Neuronal stem cell (in vitro differentiated cells): ENCODE data around the gene LYSMD3.
A peak's percentile ranks its signal among the peaks of the same experiment; 100 is the strongest.

ENCODE experiments used
- DNase-seq: peaks from one replicate; pipeline ENCODE4 v3.0.0-alpha.2; 2013; ENCODE audit warnings: low spot score
- H2AFZ ChIP-seq: one replicate; pipeline ENCODE4 v1.6.1; 2013; ENCODE audit warnings: mild to moderate bottlenecking, low read length, inconsistent platforms
- H2AK5ac ChIP-seq: 2 replicates; pipeline ENCODE4 v1.6.1; 2013; ENCODE audit warnings: low read depth, mild to moderate bottlenecking, inconsistent platforms, low read length, moderate library complexity, mixed read lengths
- H2BK120ac ChIP-seq: 2 replicates; pipeline ENCODE4 v1.6.1; 2013; ENCODE audit warnings: low read depth, mild to moderate bottlenecking, inconsistent platforms, low read length, moderate library complexity, mixed read lengths
- H2BK12ac ChIP-seq: one replicate; pipeline ENCODE4 v1.6.1; 2013; ENCODE audit warnings: low read length, inconsistent platforms
- H2BK15ac ChIP-seq: 2 replicates; pipeline ENCODE4 v1.6.1; 2013; ENCODE audit warnings: mild to moderate bottlenecking, low read length, inconsistent platforms, mixed read lengths
- H2BK5ac ChIP-seq: one replicate; pipeline ENCODE4 v1.6.1; 2013; ENCODE audit warnings: inconsistent platforms, mild to moderate bottlenecking, low read length, moderate library complexity
- H3K14ac ChIP-seq: one replicate; pipeline ENCODE4 v1.6.1; 2013; ENCODE audit warnings: low read length, inconsistent platforms
- H3K18ac ChIP-seq: 2 replicates; pipeline ENCODE4 v1.6.1; 2013; ENCODE audit warnings: low read length, inconsistent platforms
- H3K23ac ChIP-seq: 2 replicates; pipeline ENCODE4 v1.6.1; 2013; ENCODE audit warnings: low read depth, mild to moderate bottlenecking, mixed read lengths, low read length, inconsistent platforms; ENCODE audit not compliant: poor library complexity
- H3K27ac ChIP-seq: replicated peaks from 3 replicates; pipeline ENCODE4 v1.5.1; 2013; ENCODE audit warnings: low read length, inconsistent platforms
- H3K27me3 ChIP-seq, 3 experiments: 2 replicates each; pipeline ENCODE4 v1.6.1; 2013; ENCODE audit warnings: low read length in 3 of 3, mild to moderate bottlenecking in 2 of 3, inconsistent platforms in 1 of 3, low read depth in 1 of 3, mixed read lengths in 1 of 3, moderate library complexity in 1 of 3; ENCODE audit not compliant: control insufficient read depth in 3 of 3, insufficient read depth in 3 of 3
- H3K36me3 ChIP-seq, 2 donors: replicated peaks in 1 of 2; 2 replicates each; pipeline ENCODE4 v1.6.1; 2013; ENCODE audit warnings: low read length in 2 of 2; ENCODE audit not compliant: control insufficient read depth in 2 of 2, insufficient read depth in 2 of 2
- H3K4ac ChIP-seq: 2 replicates; pipeline ENCODE4 v1.6.1; 2013; ENCODE audit warnings: inconsistent platforms, mild to moderate bottlenecking, low read length, moderate library complexity
- H3K4me1 ChIP-seq, 2 donors: 1 replicate in 1 of 2; 2 replicates in 1 of 2; pipeline ENCODE4 v1.6.1; 2013; ENCODE audit warnings: low read length in 2 of 2, low read depth in 1 of 2; ENCODE audit not compliant: control insufficient read depth in 2 of 2, insufficient read depth in 1 of 2
- H3K4me2 ChIP-seq: one replicate; pipeline ENCODE4 v1.6.1; 2013; ENCODE audit warnings: mild to moderate bottlenecking, low read length, inconsistent platforms; ENCODE audit not compliant: insufficient read depth, poor library complexity, severe bottlenecking
- H3K4me3 ChIP-seq, 2 donors: 2 replicates each; pipeline ENCODE4 v1.5.1; 2013; ENCODE audit warnings: low read length in 2 of 2, mild to moderate bottlenecking in 2 of 2, inconsistent platforms in 1 of 2, moderate library complexity in 1 of 2
- H3K79me1 ChIP-seq: one replicate; pipeline ENCODE4 v1.6.1; 2013; ENCODE audit warnings: low read depth, mild to moderate bottlenecking, inconsistent platforms, low read length, moderate library complexity
- H3K9ac ChIP-seq: one replicate; pipeline ENCODE4 v1.6.1; 2013; ENCODE audit warnings: mild to moderate bottlenecking, low read depth, low read length, inconsistent platforms; ENCODE audit not compliant: poor library complexity
- H3K9me3 ChIP-seq, 2 donors: replicated peaks in 1 of 2; 2 replicates each; pipeline versions ENCODE3 to v1.6.1; 2013; ENCODE audit warnings: low read length in 2 of 2, mild to moderate bottlenecking in 2 of 2, inconsistent platforms in 1 of 2, low read depth in 1 of 2, mixed read lengths in 1 of 2, moderate library complexity in 1 of 2; ENCODE audit not compliant: control insufficient read depth in 2 of 2, insufficient read depth in 1 of 2
- H4K8ac ChIP-seq: one replicate; pipeline ENCODE4 v1.6.1; 2013; ENCODE audit warnings: low read depth, mild to moderate bottlenecking, inconsistent platforms, low read length, moderate library complexity
- H4K91ac ChIP-seq: one replicate; pipeline ENCODE4 v1.6.1; 2013; ENCODE audit warnings: low read length, low read depth, mild to moderate bottlenecking, inconsistent platforms; ENCODE audit not compliant: poor library complexity
- WGBS, 2 donors: extraction: QIAGEN DNeasy Blood & Tissue Kit; methylation state at CpG; one replicate each; pipeline ENCODE4 v1.1.7; 2013; ENCODE audit warnings: missing lambda C conversion rate in 2 of 2, mixed read lengths in 1 of 2; ENCODE audit not compliant: insufficient read length in 2 of 2, insufficient replicate concordance in 1 of 2; ENCODE audit errors: extremely low coverage in 2 of 2; 5-methylcytosine and 5-hydroxymethylcytosine counted together

The LYSMD3 gene

DNA sequence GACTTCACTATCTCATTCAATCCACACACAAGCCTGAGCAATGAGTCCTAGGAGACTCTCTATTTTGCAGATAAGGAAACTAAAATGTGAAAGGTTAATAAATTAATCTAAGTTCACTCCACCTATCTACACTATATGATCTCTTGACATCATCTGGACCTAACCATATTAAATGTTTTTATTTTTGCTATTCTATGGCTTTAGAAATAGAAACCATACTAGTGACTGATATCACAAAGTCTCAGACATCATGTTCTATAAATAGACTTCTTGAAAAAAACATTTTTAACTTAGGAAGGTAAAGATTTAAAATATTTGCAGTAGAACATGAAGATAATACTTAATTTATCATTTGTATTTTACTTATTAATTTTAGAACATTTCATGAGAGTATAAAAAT is 19.8 kb upstream of the LYSMD3 start:
- Histone ChIP-seq H3K23ac (no peak overlapping the region), H2BK5ac (no peak overlapping the region), H3K4me1 (peaks cover 2 to 32% of the 10 kb centered on the region in 2 donors), H3K36me3 (no peaks in the 10 kb centered on the region), H3K27ac (no peak overlapping the region), H2AFZ (peak overlapping the region; percentile 80), H3K79me1 (no peaks in the 10 kb centered on the region), H3K18ac (no peak overlapping the region), H3K9me3 (no peaks in the 10 kb centered on the region), H3K4me2 (no peak overlapping the region), H2BK15ac (no peak overlapping the region), H3K4me3 (no peak overlapping the region), H4K91ac (no peak overlapping the region), H2AK5ac (no peak overlapping the region), H2BK12ac (no peak overlapping the region), H3K14ac (no peak overlapping the region), H3K9ac (no peak overlapping the region), H2BK120ac (no peak overlapping the region), H4K8ac (no peak overlapping the region), H3K27me3 (no peaks in the 10 kb centered on the region), H3K4ac (no peak overlapping the region)
- no peak for DNase-seq

DNA sequence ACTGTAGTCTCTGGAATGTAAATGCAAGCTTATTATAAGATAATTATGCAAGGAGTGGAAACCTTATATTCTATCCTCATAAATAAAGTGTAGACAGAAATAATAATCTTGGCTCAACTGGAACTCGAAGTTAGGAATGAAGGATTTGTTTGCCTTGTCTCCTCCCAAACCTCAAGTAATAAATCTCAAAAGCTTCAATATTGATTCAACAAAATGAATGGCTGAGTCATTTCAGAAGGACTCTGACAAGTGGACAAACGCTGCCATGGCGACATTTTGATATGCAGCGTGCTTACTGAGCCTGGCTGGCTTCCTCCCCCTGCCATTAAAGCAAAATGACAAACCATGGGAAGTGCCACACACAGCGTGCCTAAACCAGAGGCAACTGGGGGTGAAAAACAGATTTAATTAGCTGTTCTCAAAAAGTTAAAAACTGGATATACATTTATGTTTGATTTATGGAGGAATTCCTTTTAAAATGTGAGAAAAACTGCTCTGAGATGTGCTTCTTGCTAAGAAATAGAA is 18.7 kb upstream of the LYSMD3 start:
- Histone ChIP-seq H3K4me1 (peaks cover 2 to 32% of the 10 kb centered on the region in 2 donors), H3K9me3 (no peaks in the 10 kb centered on the region), H4K91ac (no peak overlapping the region), H3K79me1 (no peaks in the 10 kb centered on the region), H3K36me3 (no peaks in the 10 kb centered on the region), H3K18ac (no peak overlapping the region), H3K27ac (no peak overlapping the region), H3K27me3 (no peaks in the 10 kb centered on the region), H2AFZ (peak overlapping the region; percentile 80), H3K14ac (no peak overlapping the region), H3K23ac (no peak overlapping the region), H3K4ac (no peak overlapping the region), H2BK120ac (no peak overlapping the region), H3K4me2 (no peak overlapping the region), H2AK5ac (no peak overlapping the region), H4K8ac (no peak overlapping the region), H2BK12ac (no peak overlapping the region), H3K4me3 (no peak overlapping the region), H3K9ac (no peak overlapping the region), H2BK5ac (no peak overlapping the region), H2BK15ac (no peak overlapping the region)
- no CpG with 5 or more reads among the region's 5 CpGs for WGBS, 2 donors
- no peak for DNase-seq

- no peaks in the 10 kb centered on the region for H3K9me3 ChIP-seq
- H2BK15ac ChIP-seq, result no peak overlapping the region
- H3K27me3 ChIP-seq, result no peaks in the 10 kb centered on the region
- no peak overlapping the region for H3K4me2 ChIP-seq
- no peak overlapping the region for H2BK12ac ChIP-seq
- H3K23ac ChIP-seq, result no peak overlapping the region
- H3K14ac ChIP-seq, result no peak overlapping the region
- H2BK5ac ChIP-seq, result no peak overlapping the region
- H3K4ac ChIP-seq, result no peak overlapping the region
- no peak overlapping the region for H3K27ac ChIP-seq
- WGBS, 2 donors, result no CpG with 5 or more reads among the region's 1 CpG
- no peak overlapping the region for H2AK5ac ChIP-seq
- H3K36me3 ChIP-seq, result no peaks in the 10 kb centered on the region
- H3K4me1 ChIP-seq, result peaks cover 2 to 32% of the 10 kb centered on the region in 2 donors
- H4K91ac ChIP-seq, result no peak overlapping the region
- H3K79me1 ChIP-seq, result no peaks in the 10 kb centered on the region
- no peak overlapping the region for H3K18ac ChIP-seq
- no peak overlapping the region for H3K4me3 ChIP-seq
- DNase-seq, result no peak
- no peak overlapping the region for H4K8ac ChIP-seq
- H2AFZ ChIP-seq, result peak overlapping the region; percentile 72
- H3K9ac ChIP-seq, result no peak overlapping the region
- H2BK120ac ChIP-seq, result no peak overlapping the region
Observed at GRCh38 chr5:90547072-90547536, 17.7 kb upstream of the LYSMD3 start.

GRCh38 chr5:90546216-90546837 is 16.9 kb upstream of the LYSMD3 start:
- no peak for DNase-seq
- Histone ChIP-seq H3K4ac (no peak overlapping the region), H3K79me1 (no peaks in the 10 kb centered on the region), H3K4me3 (no peak overlapping the region), H3K36me3 (no peaks in the 10 kb centered on the region), H3K18ac (no peak overlapping the region), H3K14ac (no peak overlapping the region), H3K27me3 (no peaks in the 10 kb centered on the region), H2BK15ac (no peak overlapping the region), H2BK5ac (no peak overlapping the region), H2AFZ (peak overlapping the region; percentile 32), H3K9me3 (no peaks in the 10 kb centered on the region), H3K9ac (no peak overlapping the region), H3K27ac (no peak overlapping the region), H2AK5ac (no peak overlapping the region), H4K8ac (no peak overlapping the region), H2BK120ac (no peak overlapping the region), H3K4me1 (peaks cover 2 to 32% of the 10 kb centered on the region in 2 donors), H4K91ac (no peak overlapping the region), H2BK12ac (no peak overlapping the region), H3K4me2 (no peak overlapping the region), H3K23ac (no peak overlapping the region)
- no CpG with 5 or more reads among the region's 4 CpGs for WGBS, 2 donors
